HG02678 (cell line): Measurements from ENCODE around the gene EDA2R.

Experiments
- ATAC-seq: cut with Tn5 transposase; IDR thresholded peaks from one replicate; pipeline ENCODE4 v1.9.1; 2021; ENCODE audit warnings: mild to moderate bottlenecking, moderate library complexity; ENCODE audit not compliant: unreplicated experiment

The EDA2R gene

DNA sequence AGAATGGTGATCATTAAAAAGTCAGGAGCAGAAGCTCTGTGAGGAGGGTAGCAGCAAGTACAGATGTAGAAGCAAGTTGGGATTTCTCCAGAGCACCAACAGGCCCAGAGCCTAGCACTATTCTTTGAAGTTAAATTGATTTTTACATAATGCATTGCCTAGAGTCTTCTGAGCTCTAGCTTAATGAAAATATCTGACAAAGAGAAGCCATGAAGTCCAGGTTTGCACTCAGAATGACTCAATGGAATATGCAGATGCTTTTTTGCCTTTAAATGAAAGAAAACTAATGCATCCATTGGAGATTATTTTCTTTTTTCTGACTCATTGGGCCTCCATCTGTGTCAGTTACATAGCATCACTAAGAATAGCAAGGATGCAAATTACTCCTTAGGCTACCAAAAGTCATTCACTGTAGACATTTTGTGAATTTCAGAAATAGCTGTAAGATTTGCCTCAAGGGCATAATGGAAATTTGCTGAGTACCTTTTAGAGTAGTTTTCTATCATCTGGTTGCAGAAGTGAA, 91.0 kb downstream of the EDA2R start:
- ATAC-seq, result no peak
